Ascending aorta (tissue), 2 donors: ENCODE results near the gene NAPB. TPM values are rescaled to one million over a fixed set of nuclear protein-coding genes. Genes with fewer than 3 reads are reported as not detected.

ENCODE experiments used
- DNase-seq, 2 donors: peaks; one replicate each; pipeline ENCODE4 v3.0.0-alpha.2; 2019; ENCODE audit warnings: low spot score in 2 of 2
- H3K27ac ChIP-seq, 2 donors: fragments of 200-600 bp; sonication (generic); one replicate each; pipeline ENCODE4 v1.5.1; 2016 to 2017; ENCODE audit warnings: mild to moderate bottlenecking in 1 of 2
- H3K27me3 ChIP-seq: fragments of 200-600 bp; sonication (generic); one replicate; pipeline ENCODE4 v1.5.1; 2017
- H3K36me3 ChIP-seq, 2 donors: fragments of 200-600 bp; sonication (generic); one replicate each; pipeline ENCODE4 v1.5.1; 2016
- H3K4me1 ChIP-seq, 2 donors: fragments of 200-600 bp; sonication (generic); one replicate each; pipeline ENCODE4 v1.5.1; 2016 to 2017; ENCODE audit warnings: mild to moderate bottlenecking in 1 of 2
- H3K4me3 ChIP-seq, 2 donors: fragments of 200-600 bp; sonication (generic); one replicate each; pipeline ENCODE4 v1.5.1; 2016 to 2017; ENCODE audit warnings: mild to moderate bottlenecking in 1 of 2
- H3K9me3 ChIP-seq, 2 donors: fragments of 200-600 bp; sonication (generic); one replicate each; pipeline ENCODE4 v1.5.1; 2016
- CTCF ChIP-seq, 3 experiments: fragments of 200-600 bp in 2 of 3; fragments of 450-650 bp in 1 of 3; sonication (generic) in 2 of 3; IDR thresholded peaks; one replicate each; pipeline ENCODE4 v1.5.1; 2016 to 2019; ENCODE audit warnings: antibody characterized with exemption in 3 of 3, mild to moderate bottlenecking in 1 of 3, moderate library complexity in 1 of 3
- intact Hi-C: fragments of 100-400 bp; cut with DNase I; formaldehyde crosslinking; loops from one replicate; pipeline ENCODE4 v1.15.1; 2023
- total RNA-seq: library from RNA; depleted of rRNA; stranded (reverse); fragments of >200 nt; gene quantifications from one replicate; pipeline ENCODE4 v1.1.0, GENCODE V29; 2016

NAPB gene
- total RNA-seq, 1 donor from 2014 or later = 0.75 TPM

- Histone ChIP-seq H3K27ac (no peak overlapping the region), H3K27me3 (no peaks in the 10 kb centered on the region), H3K9me3 (no peaks in the 10 kb centered on the region), H3K4me3 (no peak overlapping the region), H3K4me1 (no peaks in the 10 kb centered on the region), H3K36me3 (no peaks in the 10 kb centered on the region)
- no peak for TF ChIP-seq CTCF (IDR thresholded peaks at IDR 0.05)
- intact Hi-C loops = loop anchor here (2.0 to 10.0 kb wide), 3 partner anchors 94 to 546 kb away; no protein-coding TSS in a partner anchor
- DNase-seq = no peak
Measured at GRCh38 chr20:23341073-23341472, 80.2 kb downstream of the NAPB start.

DNA sequence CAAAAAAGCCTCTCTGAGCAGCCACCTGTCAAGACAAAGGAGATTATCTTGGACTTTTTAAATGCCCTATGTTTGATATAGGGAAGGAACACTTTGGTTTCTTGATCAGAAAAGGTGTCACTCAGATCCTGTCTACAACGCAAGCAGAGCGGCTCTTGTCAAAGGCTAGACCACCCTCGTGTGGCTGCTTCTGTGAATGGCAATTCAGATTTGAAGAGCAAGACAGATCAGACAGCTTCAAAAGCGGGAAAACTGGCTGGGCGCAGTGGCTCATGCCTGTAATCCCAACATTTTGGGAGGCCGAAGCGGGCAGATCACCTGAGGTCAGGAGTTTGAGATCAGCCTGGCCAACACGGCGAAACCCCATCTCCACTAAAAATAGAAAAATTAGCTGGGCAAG lies 80.8 kb downstream of the NAPB start:
- intact Hi-C loops = loop anchor here (1.0 to 10.0 kb wide), 4 partner anchors 93 to 649 kb away; no protein-coding TSS in a partner anchor
- no peaks in the 10 kb centered on the region for H3K4me1 ChIP-seq

DNA sequence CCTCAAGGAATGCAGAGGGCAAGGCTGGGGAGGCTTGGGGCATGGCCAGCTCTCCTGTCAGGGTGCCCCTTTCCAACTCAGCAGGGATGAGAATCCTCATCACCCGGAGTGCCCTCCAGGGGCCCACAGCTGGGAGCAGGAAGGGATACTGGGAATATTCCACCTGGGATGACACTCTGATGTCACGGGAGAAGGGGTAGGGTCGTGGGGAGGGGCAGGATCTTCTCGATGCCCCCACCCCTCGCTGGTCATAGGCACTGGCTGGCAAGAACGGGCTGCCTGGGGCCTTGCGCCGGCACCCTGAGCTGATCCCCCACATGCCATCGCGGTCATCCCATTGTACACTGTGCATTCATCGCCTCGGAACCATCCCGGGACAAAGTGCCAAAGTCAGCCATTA lies 81.3 kb downstream of the NAPB start:
- Histone ChIP-seq H3K27me3 (no peaks in the 10 kb centered on the region), H3K9me3 (no peaks in the 10 kb centered on the region), H3K27ac (no peak overlapping the region), H3K36me3 (no peaks in the 10 kb centered on the region), H3K4me1 (no peaks in the 10 kb centered on the region), H3K4me3 (no peak overlapping the region)
- no peak for TF ChIP-seq CTCF (IDR thresholded peaks at IDR 0.05)
- intact Hi-C loops = loop anchor here (1.0 to 10.0 kb wide), 4 partner anchors 93 to 649 kb away; no protein-coding TSS in a partner anchor
- no peak for DNase-seq

More for the DNA sequence above, 80.8 kb downstream of the NAPB start:
- peak in 1 of 2 donors; percentile 88 for DNase-seq
- Histone ChIP-seq H3K4me3 (no peak overlapping the region), H3K9me3 (no peaks in the 10 kb centered on the region), H3K36me3 (no peaks in the 10 kb centered on the region), H3K27me3 (no peaks in the 10 kb centered on the region), H3K27ac (no peak overlapping the region)
- peak; percentile 66 to 79 (median 76) for TF ChIP-seq CTCF (IDR thresholded peaks at IDR 0.05)

GRCh38 chr20:23337312-23337711 lies 84.0 kb downstream of the NAPB start:
- intact Hi-C loops = no loop called here
- Histone ChIP-seq H3K4me1 (no peaks in the 10 kb centered on the region), H3K27me3 (no peaks in the 10 kb centered on the region), H3K4me3 (no peak overlapping the region), H3K9me3 (no peaks in the 10 kb centered on the region), H3K36me3 (no peaks in the 10 kb centered on the region), H3K27ac (no peak overlapping the region)
- no peak for DNase-seq
- no peak for TF ChIP-seq CTCF (IDR thresholded peaks at IDR 0.05)

DNA sequence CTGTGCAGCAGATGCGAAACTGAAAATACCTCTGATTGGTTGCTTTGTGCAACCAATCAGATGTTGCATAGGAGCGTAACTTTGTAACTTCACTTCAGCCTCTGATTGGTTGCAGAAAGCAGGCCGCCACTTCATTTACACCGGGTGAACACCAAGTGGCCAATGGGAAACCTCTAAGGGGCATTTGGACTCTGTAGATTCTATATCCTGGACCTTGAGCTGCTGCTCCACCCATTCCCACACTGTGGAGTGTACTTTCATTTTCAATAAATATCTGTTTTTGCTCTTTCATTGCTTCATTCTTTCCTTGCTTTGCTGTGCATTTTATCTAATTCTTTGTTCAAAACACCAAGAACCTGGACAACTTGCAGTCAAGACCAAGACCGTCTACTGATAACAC lies 84.8 kb downstream of the NAPB start:
- TF ChIP-seq CTCF (IDR thresholded peaks at IDR 0.05) = no peak

DNA sequence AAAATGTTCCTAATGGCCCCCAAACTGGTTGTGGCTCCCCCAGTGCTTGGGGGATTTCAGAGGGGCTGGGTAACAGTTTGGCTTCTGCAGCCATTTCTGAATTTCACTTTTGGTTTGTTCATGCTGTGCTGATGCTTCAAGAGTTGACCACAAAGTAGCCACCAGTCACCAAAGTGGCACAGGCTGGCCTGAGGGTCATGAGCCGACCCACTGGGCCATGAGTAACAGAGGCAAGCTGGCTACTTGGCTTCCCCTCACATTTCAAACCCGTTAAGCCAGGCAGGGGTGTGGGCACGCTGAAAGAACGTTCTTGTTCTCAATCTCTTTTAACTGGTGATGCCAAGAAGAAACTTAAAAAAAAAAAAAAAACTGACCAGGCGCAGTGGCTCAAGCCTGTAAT lies 85.8 kb downstream of the NAPB start:
- TF ChIP-seq CTCF (IDR thresholded peaks at IDR 0.05) = no peak
- Histone ChIP-seq H3K27ac (no peak overlapping the region), H3K36me3 (no peaks in the 10 kb centered on the region), H3K9me3 (no peaks in the 10 kb centered on the region), H3K27me3 (no peaks in the 10 kb centered on the region), H3K4me3 (no peak overlapping the region), H3K4me1 (no peaks in the 10 kb centered on the region)
- no peak for DNase-seq
- intact Hi-C loops = no loop called here

More for the DNA sequence above, 84.8 kb downstream of the NAPB start:
- Histone ChIP-seq H3K4me1 (no peaks in the 10 kb centered on the region), H3K27ac (no peak overlapping the region), H3K4me3 (no peak overlapping the region), H3K36me3 (no peaks in the 10 kb centered on the region), H3K27me3 (no peaks in the 10 kb centered on the region), H3K9me3 (no peaks in the 10 kb centered on the region)
- intact Hi-C loops = no loop called here
- DNase-seq = no peak
